Stomach (tissue), 4 donors: ENCODE results near the gene FAM168A.

ENCODE experiments used
- CTCF ChIP-seq, 7 experiments: fragments of 450-650 bp in 4 of 7; fragments of 200-600 bp in 3 of 7; sonication (generic) in 3 of 7; IDR thresholded peaks; one replicate each; pipeline ENCODE4 v1.5.1; 2016 to 2019; ENCODE audit warnings: antibody characterized with exemption in 7 of 7, control low read depth in 2 of 7, mild to moderate bottlenecking in 1 of 7
- POLR2AphosphoS5 ChIP-seq, 3 donors: sonication (generic); formaldehyde crosslinking; IDR thresholded peaks; one replicate each; pipeline ENCODE4 v1.6.1; 2016; ENCODE audit warnings: antibody characterized with exemption in 3 of 3

GRCh38 chr11:73531386-73531785 is 66.5 kb downstream of the FAM168A start:
- no peak for TF ChIP-seq CTCF (IDR thresholded peaks at IDR 0.05)
- TF ChIP-seq POLR2AphosphoS5 (IDR thresholded peaks at IDR 0.05): no peak
